ENCODE data around the gene IDI2. TPM values are rescaled to one million over a fixed set of nuclear protein-coding genes. Genes with fewer than 3 reads are reported as not detected.

IDI2 gene
- total RNA-seq, 3 donors from 2014 or later (not counting 1 experiment from before 2014, with no cell fraction given) = not detected

- TF ChIP-seq, protein P1, sequence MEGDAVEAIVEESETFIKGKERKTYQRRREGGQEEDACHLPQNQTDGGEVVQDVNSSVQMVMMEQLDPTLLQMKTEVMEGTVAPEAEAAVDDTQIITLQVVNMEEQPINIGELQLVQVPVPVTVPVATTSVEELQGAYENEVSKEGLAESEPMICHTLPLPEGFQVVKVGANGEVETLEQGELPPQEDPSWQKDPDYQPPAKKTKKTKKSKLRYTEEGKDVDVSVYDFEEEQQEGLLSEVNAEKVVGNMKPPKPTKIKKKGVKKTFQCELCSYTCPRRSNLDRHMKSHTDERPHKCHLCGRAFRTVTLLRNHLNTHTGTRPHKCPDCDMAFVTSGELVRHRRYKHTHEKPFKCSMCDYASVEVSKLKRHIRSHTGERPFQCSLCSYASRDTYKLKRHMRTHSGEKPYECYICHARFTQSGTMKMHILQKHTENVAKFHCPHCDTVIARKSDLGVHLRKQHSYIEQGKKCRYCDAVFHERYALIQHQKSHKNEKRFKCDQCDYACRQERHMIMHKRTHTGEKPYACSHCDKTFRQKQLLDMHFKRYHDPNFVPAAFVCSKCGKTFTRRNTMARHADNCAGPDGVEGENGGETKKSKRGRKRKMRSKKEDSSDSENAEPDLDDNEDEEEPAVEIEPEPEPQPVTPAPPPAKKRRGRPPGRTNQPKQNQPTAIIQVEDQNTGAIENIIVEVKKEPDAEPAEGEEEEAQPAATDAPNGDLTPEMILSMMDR (IDR thresholded peaks at IDR 0.05) = no peak
- Mint-ChIP-seq H3K36me3 (peaks cover 12% of the 10 kb centered on the region), H3K27ac (no peak overlapping the region), H3K4me3 (no peak overlapping the region), H3K4me1 (no peaks in the 10 kb centered on the region), H3K27me3 (ENCODE audit: low read depth in 2 of 2) (no peaks in the 10 kb centered on the region), H3K9me3 (peaks cover 5 to 11% of the 10 kb centered on the region in 2 donors)
- H3K27me3 ChIP-seq (ENCODE audit: control insufficient read depth, insufficient read depth, low read length) = no peaks in the 10 kb centered on the region
- H3K36me3 ChIP-seq (ENCODE audit: control insufficient read depth, insufficient read depth, low read length) = no peaks in the 10 kb centered on the region
- no peak overlapping the region for H3K27ac ChIP-seq (ENCODE audit: low read length)
- no peak for DNase-seq
- peaks cover 21% of the 10 kb centered on the region for H3K9me3 ChIP-seq (ENCODE audit: control insufficient read depth, insufficient read depth, low read length)
- H3K4me3 ChIP-seq (ENCODE audit: low read length) = no peak overlapping the region
- intact Hi-C loops (cut with micrococcal nuclease) = no loop called here
- H3K4me1 ChIP-seq (ENCODE audit: control insufficient read depth, insufficient read depth, low read length) = no peaks in the 10 kb centered on the region
- WGBS (ENCODE audit: insufficient coverage) = 100% methylated on average over 5 of the region's 5 CpGs
- ATAC-seq = no peak
Measured at GRCh38 chr10:980468-981093, 45.1 kb downstream of the IDI2 start.

- H3K27me3 ChIP-seq (ENCODE audit: control insufficient read depth, insufficient read depth, low read length) = no peaks in the 10 kb centered on the region
- no peaks in the 10 kb centered on the region for H3K4me1 ChIP-seq (ENCODE audit: control insufficient read depth, insufficient read depth, low read length)
- H3K4me3 Mint-ChIP-seq = no peak overlapping the region
- H3K36me3 Mint-ChIP-seq = peaks cover 12% of the 10 kb centered on the region
- H3K27ac ChIP-seq (ENCODE audit: low read length) = no peak overlapping the region
- intact Hi-C loops (cut with micrococcal nuclease) = no loop called here
- no peak for ATAC-seq
- TF ChIP-seq, protein P1 (IDR thresholded peaks at IDR 0.05) = no peak
- no peak overlapping the region for H3K4me3 ChIP-seq (ENCODE audit: low read length)
- H3K4me1 Mint-ChIP-seq = no peaks in the 10 kb centered on the region
- H3K36me3 ChIP-seq (ENCODE audit: control insufficient read depth, insufficient read depth, low read length) = no peaks in the 10 kb centered on the region
- H3K9me3 Mint-ChIP-seq = peaks cover 5 to 11% of the 10 kb centered on the region in 2 donors
- H3K27ac Mint-ChIP-seq = no peak overlapping the region
- WGBS (ENCODE audit: insufficient coverage) = 100% methylated on average over 2 of the region's 2 CpGs
- peaks cover 21% of the 10 kb centered on the region for H3K9me3 ChIP-seq (ENCODE audit: control insufficient read depth, insufficient read depth, low read length)
- no peaks in the 10 kb centered on the region for H3K27me3 Mint-ChIP-seq (ENCODE audit: low read depth in 2 of 2)
- DNase-seq = no peak
Measured at GRCh38 chr10:978826-979421, 46.7 kb downstream of the IDI2 start.

DNA sequence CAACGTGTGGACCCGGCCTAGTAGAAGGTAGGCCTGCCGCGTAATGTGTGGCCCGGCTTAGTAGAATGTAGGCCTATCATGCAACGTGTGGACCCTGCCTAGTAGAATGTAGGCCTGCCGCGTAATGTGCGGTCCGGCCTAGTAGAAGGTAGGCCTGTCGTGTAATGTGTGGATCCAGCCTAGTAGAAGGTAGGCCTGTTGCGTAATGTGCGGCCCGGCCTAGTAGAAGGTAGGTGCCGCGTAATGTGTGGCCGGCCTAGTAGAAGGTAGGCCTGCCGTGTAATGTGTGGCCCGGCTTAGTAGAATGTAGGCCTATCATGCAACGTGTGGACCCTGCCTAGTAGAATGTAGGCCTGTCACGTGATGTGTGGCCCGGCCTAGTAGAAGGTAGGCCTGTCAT lies 49.3 kb downstream of the IDI2 start:
- Histone ChIP-seq H3K36me3 (ENCODE audit: control insufficient read depth, insufficient read depth, low read length) (no peaks in the 10 kb centered on the region), H3K9me3 (ENCODE audit: control insufficient read depth, insufficient read depth, low read length) (peaks cover 21% of the 10 kb centered on the region), H3K4me1 (ENCODE audit: control insufficient read depth, insufficient read depth, low read length) (no peaks in the 10 kb centered on the region), H3K27me3 (ENCODE audit: control insufficient read depth, insufficient read depth, low read length) (no peaks in the 10 kb centered on the region), H3K4me3 (ENCODE audit: low read length) (no peak overlapping the region), H3K27ac (ENCODE audit: low read length) (no peak overlapping the region)
- no peak overlapping the region for H3K27ac Mint-ChIP-seq
- no peaks in the 10 kb centered on the region for H3K4me1 Mint-ChIP-seq
- ATAC-seq = no peak
- no peak for DNase-seq
- peaks cover 5 to 11% of the 10 kb centered on the region in 2 donors for H3K9me3 Mint-ChIP-seq
- H3K4me3 Mint-ChIP-seq = no peak overlapping the region
- intact Hi-C loops (cut with micrococcal nuclease) = no loop called here
- WGBS (ENCODE audit: insufficient coverage) = 98% methylated on average over 22 of the region's 22 CpGs
- TF ChIP-seq, protein P1 (IDR thresholded peaks at IDR 0.05) = no peak
- H3K27me3 Mint-ChIP-seq (ENCODE audit: low read depth in 2 of 2) = no peaks in the 10 kb centered on the region
- H3K36me3 Mint-ChIP-seq = peaks cover 12% of the 10 kb centered on the region

GRCh38 chr10:974785-975074 lies 50.9 kb downstream of the IDI2 start:
- H3K27me3 Mint-ChIP-seq (ENCODE audit: low read depth in 2 of 2) = peaks cover 3% of the 10 kb centered on the region in 2 donors
- no peaks in the 10 kb centered on the region for H3K27me3 ChIP-seq (ENCODE audit: control insufficient read depth, insufficient read depth, low read length)
- no peak overlapping the region for H3K27ac Mint-ChIP-seq
- H3K4me1 Mint-ChIP-seq = no peaks in the 10 kb centered on the region
- no peak overlapping the region for H3K27ac ChIP-seq (ENCODE audit: low read length)
- H3K36me3 Mint-ChIP-seq = peaks cover 12% of the 10 kb centered on the region
- no peak overlapping the region for H3K4me3 ChIP-seq (ENCODE audit: low read length)
- intact Hi-C loops (cut with micrococcal nuclease) = no loop called here
- DNase-seq = no peak
- ATAC-seq = no peak
- H3K9me3 ChIP-seq (ENCODE audit: control insufficient read depth, insufficient read depth, low read length) = peaks cover 9% of the 10 kb centered on the region
- H3K9me3 Mint-ChIP-seq = peaks cover 5 to 7% of the 10 kb centered on the region in 2 donors
- no peaks in the 10 kb centered on the region for H3K36me3 ChIP-seq (ENCODE audit: control insufficient read depth, insufficient read depth, low read length)
- WGBS (ENCODE audit: insufficient coverage) = 96% methylated on average over 5 of the region's 5 CpGs
- TF ChIP-seq, protein P1 (IDR thresholded peaks at IDR 0.05) = no peak
- H3K4me3 Mint-ChIP-seq = no peak overlapping the region
- no peaks in the 10 kb centered on the region for H3K4me1 ChIP-seq (ENCODE audit: control insufficient read depth, insufficient read depth, low read length)
